K562 (cell line): ENCODE results near the gene RYR1. TPM values are rescaled to one million over a fixed set of nuclear protein-coding genes. Genes with fewer than 3 reads are reported as not detected.
A peak's percentile ranks its signal among the peaks of the same experiment; 100 is the strongest.

Experiments used
- AFF1 ChIP-seq, 2 experiments: fragments of 450-650 bp; IDR thresholded peaks; 2 replicates each; pipeline ENCODE4 v1.6.1; 2018; ENCODE audit warnings: mild to moderate bottlenecking in 2 of 2, low read depth in 1 of 2; ENCODE audit not compliant: partially characterized antibody in 2 of 2
- CHD4 ChIP-seq: fragments of 200-600 bp; sonication (generic); IDR thresholded peaks from 3 replicates; pipeline ENCODE4 v1.6.1; 2012; ENCODE audit warnings: low read depth, mild to moderate bottlenecking, mixed read lengths, low read length, inconsistent platforms; ENCODE audit not compliant: insufficient read depth, insufficient replicate concordance, poor library complexity, severe bottlenecking
- CREM ChIP-seq: IDR thresholded peaks from 2 replicates; pipeline ENCODE4 v1.6.1; 2014; ENCODE audit warnings: antibody characterized with exemption, low read depth
- ELK3 ChIP-seq: fragments of 450-650 bp; formaldehyde crosslinking; IDR thresholded peaks from 2 replicates; pipeline ENCODE4 v1.4.0; 2020; ENCODE audit warnings: mild to moderate bottlenecking
- FOXJ2 ChIP-seq: fragments of 200-800 bp; sonication (Bioruptor generic); IDR thresholded peaks from 2 replicates; pipeline ENCODE4 v1.6.1; 2016; ENCODE audit warnings: missing genetic modification characterization, missing compliant biosample characterization
- GTF2B ChIP-seq: IDR thresholded peaks from 2 replicates; pipeline ENCODE4 v1.6.1; 2011; ENCODE audit not compliant: insufficient read length; ENCODE audit errors: extremely low read depth
- HBP1 ChIP-seq: fragments of 450-650 bp; formaldehyde crosslinking; IDR thresholded peaks from 2 replicates; pipeline ENCODE4 v1.4.0; 2022; ENCODE audit warnings: missing genetic modification characterization
- KAT2B ChIP-seq: IDR thresholded peaks from one replicate; pipeline ENCODE4 v1.6.1; 2012; ENCODE audit warnings: low read depth, mild to moderate bottlenecking, control low read depth, inconsistent platforms, low read length, moderate library complexity
- LARP7 ChIP-seq: fragments of 450-650 bp; IDR thresholded peaks from 2 replicates; pipeline ENCODE4 v1.6.1; 2016
- MXI1 ChIP-seq: IDR thresholded peaks from 2 replicates; pipeline ENCODE4 v1.6.1; 2011; ENCODE audit warnings: low read depth, mild to moderate bottlenecking, improper control_type of control experiment, low read length
- NCOA6 ChIP-seq: fragments of 450-650 bp; IDR thresholded peaks from 2 replicates; pipeline ENCODE4 v1.6.1; 2017; ENCODE audit warnings: mild to moderate bottlenecking
- NCOR1 ChIP-seq: fragments of 450-650 bp; IDR thresholded peaks from 2 replicates; pipeline ENCODE4 v1.6.1; 2016; ENCODE audit warnings: mild to moderate bottlenecking, moderate library complexity
- NEUROD1 ChIP-seq: fragments of 150-350 bp; IDR thresholded peaks from 2 replicates; pipeline ENCODE4 v1.6.1; 2014; ENCODE audit warnings: borderline replicate concordance, low read length, low read depth; ENCODE audit not compliant: partially characterized antibody
- NFIC ChIP-seq: fragments of 450-650 bp; IDR thresholded peaks from 2 replicates; pipeline ENCODE4 v1.6.1; 2017; ENCODE audit warnings: mild to moderate bottlenecking, inconsistent platforms
- NONO ChIP-seq, 2 experiments: fragments of 200-400 bp in 1 of 2; fragments of 450-650 bp in 1 of 2; formaldehyde crosslinking in 1 of 2; IDR thresholded peaks; 2 replicates each; pipeline ENCODE4 v1.6.1; 2017; ENCODE audit warnings: low read depth in 2 of 2, mild to moderate bottlenecking in 2 of 2, moderate library complexity in 2 of 2, low read length in 1 of 2
- ZNF324 ChIP-seq: fragments of 250-450 bp; sonication (Bioruptor Pico); IDR thresholded peaks from 2 replicates; pipeline ENCODE4 v1.4.0; 2020; ENCODE audit warnings: mild to moderate bottlenecking
- ZNF444 ChIP-seq: fragments of 250-450 bp; sonication (Bioruptor Pico); IDR thresholded peaks from 2 replicates; pipeline ENCODE4 v1.4.0; 2020; ENCODE audit warnings: mild to moderate bottlenecking, moderate library complexity
- ZNF551 ChIP-seq: fragments of 250-450 bp; sonication (Bioruptor Pico); IDR thresholded peaks from 2 replicates; pipeline ENCODE4 v1.5.0; 2021; ENCODE audit warnings: mild to moderate bottlenecking, moderate library complexity
- ZNF57 ChIP-seq: fragments of 450-650 bp; formaldehyde crosslinking; IDR thresholded peaks from 2 replicates; pipeline ENCODE4 v1.4.0; 2020; ENCODE audit warnings: mild to moderate bottlenecking, moderate library complexity
- polyA plus RNA-seq, 8 experiments: library from polyadenylated mRNA; depleted of rRNA in 4 of 8; stranded (reverse) in 5 of 8; unstranded in 3 of 8; fragments of >200 nt; fragmentation: Nextera tagmentation in 2 of 8; fragmentation: Illumina TruSeq in 1 of 8; extraction: Ambion mirVana in 2 of 8; extraction: Trizol in 1 of 8; gene quantifications; 2 replicates each; pipeline versions ENCODE4 v1.2.1 to v1.2.3, GENCODE V29; 2011 to 2014; ENCODE audit warnings: inconsistent platforms in 1 of 8, missing spikeins in 1 of 8
- total RNA-seq, 7 experiments: library from RNA; depleted of rRNA in 6 of 7; stranded (reverse); fragments of >200 nt in 6 of 7; fragmentation: Illumina TruSeq in 2 of 7; extraction: Trizol in 2 of 7; gene quantifications; 2 replicates each; pipeline versions ENCODE4 v1.2.1 to v1.2.3, GENCODE V29; 2011 to 2021; ENCODE audit warnings: low replicate concordance in 1 of 7
- TF ChIP-seq, protein P1 (sequence below): sonication (generic); formaldehyde crosslinking; IDR thresholded peaks from 2 replicates; pipeline ENCODE4 v1.8.1; 2023; ENCODE audit warnings: mild to moderate bottlenecking, missing genetic modification reagents

Gene RYR1
- total and polyA plus RNA-seq, 9 of the 15 experiments (the other 6 are each of a cell fraction or from before 2014, with no cell fraction given): 0.11 to 7.4 (median 3.7) TPM

DNA sequence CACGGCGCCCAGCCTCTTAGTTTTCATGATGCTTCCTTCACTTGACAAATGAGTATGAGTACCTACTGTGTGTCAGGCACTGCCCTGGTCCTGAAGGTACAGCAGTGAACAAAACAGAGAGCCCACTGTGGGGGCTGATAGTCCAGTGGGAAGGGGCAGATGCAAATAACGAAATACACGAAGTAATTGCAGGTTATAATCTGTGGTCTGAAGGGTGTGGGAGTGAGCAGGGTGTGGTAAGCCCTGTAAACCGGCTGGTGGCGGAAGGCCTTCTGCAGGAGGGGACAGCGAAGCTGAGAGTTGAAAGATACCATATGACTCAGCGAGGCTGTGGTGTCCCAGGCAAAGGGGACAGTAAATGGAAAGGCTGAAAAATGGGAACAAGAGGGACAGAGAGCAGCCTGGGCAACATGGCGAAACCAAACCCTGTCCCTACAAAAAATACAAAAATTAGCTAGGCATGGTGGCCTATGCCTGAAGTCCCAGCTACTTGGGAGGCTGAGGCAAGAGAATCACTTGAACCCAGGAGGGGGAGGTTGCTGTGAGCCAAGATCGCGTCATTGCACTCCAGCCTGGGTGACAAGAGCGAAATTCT, 123.8 kb downstream of the RYR1 start (continued):
- no peak for TF ChIP-seq GTF2B
- TF ChIP-seq NCOA6: no peak
- peak; percentile 48; the same call in 1 of the 2 replicates for TF ChIP-seq NFIC
- peak; percentile 68 for TF ChIP-seq NEUROD1
- no peak for TF ChIP-seq ZNF324 (CRISPR knock-in tag)
- TF ChIP-seq FOXJ2 (tag): no peak
- no peak for TF ChIP-seq ELK3 (CRISPR knock-in tag)
- TF ChIP-seq, protein P1, sequence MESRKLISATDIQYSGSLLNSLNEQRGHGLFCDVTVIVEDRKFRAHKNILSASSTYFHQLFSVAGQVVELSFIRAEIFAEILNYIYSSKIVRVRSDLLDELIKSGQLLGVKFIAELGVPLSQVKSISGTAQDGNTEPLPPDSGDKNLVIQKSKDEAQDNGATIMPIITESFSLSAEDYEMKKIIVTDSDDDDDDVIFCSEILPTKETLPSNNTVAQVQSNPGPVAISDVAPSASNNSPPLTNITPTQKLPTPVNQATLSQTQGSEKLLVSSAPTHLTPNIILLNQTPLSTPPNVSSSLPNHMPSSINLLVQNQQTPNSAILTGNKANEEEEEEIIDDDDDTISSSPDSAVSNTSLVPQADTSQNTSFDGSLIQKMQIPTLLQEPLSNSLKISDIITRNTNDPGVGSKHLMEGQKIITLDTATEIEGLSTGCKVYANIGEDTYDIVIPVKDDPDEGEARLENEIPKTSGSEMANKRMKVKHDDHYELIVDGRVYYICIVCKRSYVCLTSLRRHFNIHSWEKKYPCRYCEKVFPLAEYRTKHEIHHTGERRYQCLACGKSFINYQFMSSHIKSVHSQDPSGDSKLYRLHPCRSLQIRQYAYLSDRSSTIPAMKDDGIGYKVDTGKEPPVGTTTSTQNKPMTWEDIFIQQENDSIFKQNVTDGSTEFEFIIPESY (CRISPR knock-in tag): no peak
- no peak for TF ChIP-seq ZNF551 (CRISPR knock-in tag)
- TF ChIP-seq NCOR1: peak; percentile 71
- TF ChIP-seq ZNF57 (CRISPR knock-in tag): no peak
- no peak for TF ChIP-seq AFF1 (IDR thresholded peaks at IDR 0.05; ENCODE audit: low read depth in 1 of 2, partially characterized antibody in 2 of 2)
- no peak for TF ChIP-seq KAT2B
- TF ChIP-seq ZNF444 (CRISPR knock-in tag): no peak
- no peak for TF ChIP-seq CHD4
- TF ChIP-seq MXI1: no peak
- TF ChIP-seq NONO (IDR thresholded peaks at IDR 0.05; ENCODE audit: low read depth in 2 of 2, low read length in 1 of 2): no peak
- peak; percentile 62 for TF ChIP-seq CREM
- no peak for TF ChIP-seq HBP1 (CRISPR knock-in tag)
- TF ChIP-seq LARP7: no peak
